ENCODE data around the gene PGGHG.
"Not testable (repeated sequence)": the region's sequence is repeated elsewhere in the genome, so short reads cannot be mapped to it uniquely, and the experiment has no call there.

The PGGHG gene

DNA sequence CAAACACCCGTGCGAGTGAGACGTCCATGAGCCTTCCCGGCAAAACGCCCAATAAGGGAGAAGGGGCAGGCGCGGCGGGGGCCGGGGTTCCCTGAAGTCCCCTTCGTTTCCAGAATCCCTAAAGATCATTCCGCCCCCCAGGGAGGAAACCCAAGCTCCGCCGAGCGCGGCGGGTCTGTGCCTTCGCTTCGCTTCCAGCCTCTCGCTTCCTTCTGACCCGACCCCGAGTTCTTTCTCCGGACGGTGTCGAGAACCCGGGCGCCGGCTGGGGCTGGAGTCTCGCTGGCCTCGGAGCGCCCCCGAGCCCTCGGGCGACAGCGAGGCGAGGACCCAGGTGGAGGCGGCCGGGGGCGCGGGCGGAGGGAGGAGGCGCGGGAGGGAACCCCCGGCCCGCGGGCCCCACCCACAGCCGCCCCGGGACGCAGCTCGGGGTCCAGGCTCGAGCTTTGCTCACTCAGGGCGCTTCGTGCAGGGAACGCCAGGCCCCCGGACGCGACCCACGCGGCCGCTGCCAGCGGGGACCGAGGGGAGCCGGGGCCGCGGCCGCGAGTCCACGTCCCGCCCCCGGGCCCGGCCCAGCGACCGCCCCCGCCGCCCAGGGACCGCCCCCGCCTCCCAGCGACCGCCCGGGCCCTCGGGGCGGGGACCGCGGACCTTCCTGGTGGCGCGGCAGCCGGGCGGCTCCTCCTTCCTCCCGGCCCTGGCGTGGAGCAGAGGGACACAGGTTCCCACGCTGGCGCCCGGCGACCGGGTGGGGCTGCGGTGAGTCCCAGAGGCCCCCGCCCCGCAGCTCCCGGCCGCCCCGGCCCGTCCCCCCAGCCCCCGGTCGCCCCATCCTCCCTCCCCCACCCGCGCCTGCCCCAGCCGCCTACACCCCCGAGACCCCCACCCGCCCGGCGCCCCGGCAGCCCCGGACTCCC is at the start of gene PGGHG:
PGGHG (plus strand) TSS at position 649 of the 920 bp plus-strand sequence. CDS start 691 bp downstream, outside the sequence.
- DNase-seq = peak; percentile 13

GRCh38 chr11:240315-240714 is 48.6 kb upstream of the PGGHG start:
- DNase-seq = no peak

GRCh38 chr11:241634-242033 is 47.3 kb upstream of the PGGHG start:
- no peak for DNase-seq

DNA sequence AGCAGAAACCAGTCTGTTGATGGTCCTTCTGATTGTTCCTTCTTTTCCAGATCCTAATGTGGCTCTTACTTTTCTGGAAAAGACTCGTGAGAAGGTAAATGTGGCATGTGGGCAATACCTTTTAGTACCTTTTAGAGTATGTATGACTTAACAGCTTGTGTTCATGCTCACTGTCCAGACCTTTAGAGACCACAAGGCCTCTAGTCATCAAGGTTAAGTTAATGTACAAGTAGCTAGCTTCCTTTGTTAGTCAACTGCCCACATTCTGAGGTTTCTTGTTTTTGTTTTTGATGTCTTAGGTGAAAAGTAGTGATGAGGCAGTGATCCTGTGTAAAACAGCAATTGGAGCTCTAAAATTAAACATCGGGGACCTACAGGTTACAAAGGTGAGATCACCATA is 44.5 kb upstream of the PGGHG start:
- no peak for DNase-seq

DNA sequence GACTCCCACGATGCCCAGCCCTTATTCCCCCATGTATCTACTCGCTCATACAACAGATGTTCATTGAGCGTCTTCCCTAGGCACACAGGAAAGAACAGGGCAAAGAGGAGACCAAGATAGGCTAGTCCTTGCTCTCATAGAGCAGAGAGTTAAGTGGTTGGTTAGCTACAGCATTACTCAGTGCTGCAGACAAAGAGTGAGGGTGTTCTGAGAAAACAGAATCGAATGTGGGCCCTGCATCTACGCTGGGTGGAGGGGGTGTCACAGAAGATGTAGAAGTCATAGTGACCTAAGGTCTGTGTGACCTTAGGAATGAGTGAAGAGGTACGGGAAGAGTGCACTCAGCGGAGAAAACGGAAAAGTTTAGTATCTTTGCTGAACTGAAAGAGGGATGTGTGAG is 39.9 kb upstream of the PGGHG start:
- no peak for DNase-seq

DNA sequence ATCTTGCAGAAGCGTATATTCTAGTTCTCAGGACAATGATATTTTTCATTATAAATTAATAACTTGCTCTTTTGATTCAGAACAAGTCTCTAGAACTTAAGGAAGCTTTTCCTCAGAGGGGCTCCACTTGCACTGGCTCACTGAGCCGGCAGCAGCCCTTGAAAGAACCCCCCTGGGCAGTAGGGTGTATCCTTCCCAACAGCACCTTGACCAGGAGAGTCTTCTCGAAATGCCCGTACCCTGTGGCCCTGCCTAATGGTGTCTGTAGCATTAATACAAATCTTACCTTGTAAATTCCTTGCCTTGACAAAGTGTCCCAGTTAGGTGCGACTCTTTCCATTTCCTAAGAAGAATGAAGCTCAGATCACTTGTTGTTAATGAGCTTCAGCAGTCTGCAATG is 38.7 kb upstream of the PGGHG start:
- DNase-seq = no peak

- peak; percentile 5 for DNase-seq
Observed at GRCh38 chr11:250740-251299, 38.1 kb upstream of the PGGHG start.

- DNase-seq = no peak
Observed at GRCh38 chr11:251550-251949, 37.4 kb upstream of the PGGHG start.

DNA sequence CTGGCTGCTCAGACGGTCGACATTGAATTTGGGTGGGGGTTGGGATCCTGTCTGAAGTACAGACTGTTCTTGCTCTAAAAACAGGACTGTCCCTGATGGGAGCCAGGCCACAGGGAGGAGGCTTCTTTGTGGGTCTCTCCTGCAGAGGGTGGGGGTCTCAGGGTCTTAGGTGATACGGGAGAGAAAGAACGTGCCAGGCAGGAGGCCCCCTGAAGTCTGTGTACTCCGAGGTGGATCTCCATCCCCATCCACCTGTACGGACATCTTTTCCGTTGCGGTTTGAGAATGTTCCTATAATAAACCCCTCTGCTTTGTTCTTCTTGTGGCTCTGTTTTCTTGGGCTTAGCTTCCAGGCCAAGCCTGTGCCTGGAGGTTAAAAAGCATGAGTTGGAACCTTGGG is 36.3 kb upstream of the PGGHG start:
- no peak for DNase-seq

DNA sequence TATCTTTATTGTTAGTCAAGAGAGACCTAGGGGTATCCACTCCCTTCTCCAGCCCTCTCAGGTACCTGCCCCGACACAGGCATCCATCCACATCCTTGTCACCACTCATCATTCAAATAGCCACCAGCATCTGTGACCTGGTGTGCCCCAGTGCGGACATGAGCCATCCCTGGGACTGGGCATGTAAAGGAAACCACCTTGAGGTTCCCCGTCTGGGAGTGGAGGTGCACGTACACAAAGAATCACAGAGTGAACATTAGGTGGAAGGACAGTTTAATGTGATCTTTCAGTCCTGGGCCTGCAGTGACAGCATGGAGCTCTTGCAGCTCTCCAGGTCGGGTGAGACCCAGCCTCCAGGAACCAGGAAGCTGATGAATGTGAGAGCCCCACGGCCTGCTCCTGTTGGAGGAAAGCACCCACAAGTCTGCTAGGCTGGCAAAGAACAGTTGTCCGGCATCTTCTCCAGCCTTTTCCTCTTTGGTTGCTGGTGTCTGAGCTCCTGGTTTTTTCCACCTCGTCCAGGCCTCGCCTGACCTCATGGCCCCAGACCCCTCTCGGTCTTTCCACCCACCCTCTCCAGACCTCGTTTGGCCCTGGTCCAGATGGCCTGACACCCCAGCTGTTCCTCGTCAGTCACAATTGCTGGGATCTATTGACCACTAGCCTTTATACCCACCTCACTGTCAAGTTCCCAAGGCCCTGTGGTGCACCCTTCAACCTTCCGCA is 35.6 kb upstream of the PGGHG start:
- DNase-seq = no peak

- no peak for DNase-seq
Observed at GRCh38 chr11:253886-254270, 35.0 kb upstream of the PGGHG start.

DNA sequence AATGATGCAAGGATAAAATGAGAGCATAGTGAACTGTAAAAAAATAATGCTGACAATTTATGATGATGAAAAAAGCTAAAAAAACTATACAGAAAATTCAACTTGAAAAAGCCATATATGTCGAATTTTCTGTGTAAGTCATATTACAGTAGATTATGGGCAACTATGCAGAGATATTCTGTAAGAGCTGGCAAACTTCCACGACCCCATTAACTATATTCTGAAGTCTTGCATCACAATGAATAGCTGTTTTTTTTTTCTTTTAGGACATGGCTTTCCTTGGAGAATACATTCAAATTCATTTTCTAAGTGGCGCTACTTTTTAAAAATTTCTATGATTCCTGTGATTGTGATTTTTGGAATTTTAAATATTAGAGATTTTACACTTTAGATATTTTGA is 33.8 kb upstream of the PGGHG start:
- no peak for DNase-seq

GRCh38 chr11:255816-256215 is 33.1 kb upstream of the PGGHG start:
- no peak for DNase-seq

DNA sequence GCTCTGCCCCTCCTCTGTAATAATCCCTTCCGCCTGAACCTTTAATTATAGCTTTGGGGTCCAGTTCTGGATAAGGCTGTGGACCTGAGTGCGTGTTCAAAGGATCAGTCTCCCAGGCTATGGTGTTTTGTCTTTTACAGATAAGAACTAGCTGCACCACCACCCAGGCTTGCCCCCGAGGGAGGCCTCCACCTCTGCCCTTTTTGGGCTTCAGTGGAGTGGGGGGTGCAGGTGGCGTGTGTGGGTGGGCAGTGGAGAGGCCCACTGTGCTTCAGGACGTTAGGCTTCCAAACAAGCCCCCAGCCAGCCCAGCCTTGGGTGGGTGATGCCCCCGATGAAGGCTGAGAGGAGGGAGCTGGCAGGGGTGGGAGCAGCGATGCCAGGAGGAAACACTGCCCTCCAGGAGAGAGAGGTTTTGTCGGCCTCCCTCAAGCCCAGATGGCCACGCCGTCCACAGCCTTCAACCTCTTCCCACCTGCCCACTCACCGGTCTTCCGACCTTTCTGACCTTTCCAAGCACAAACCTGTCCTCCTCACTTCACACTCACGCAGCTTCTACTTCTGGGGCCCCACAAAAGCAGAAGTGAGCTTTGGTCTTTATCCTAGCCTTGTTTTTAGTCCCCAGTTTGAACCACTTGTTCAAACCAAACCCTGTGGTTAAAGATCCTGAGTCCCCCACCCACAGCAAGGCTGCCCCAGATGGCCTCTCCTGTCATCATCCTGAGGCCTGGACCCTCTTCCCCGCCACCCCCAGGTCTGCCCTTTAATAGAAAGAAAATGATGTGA is 31.8 kb upstream of the PGGHG start:
- DNase-seq = no peak

- DNase-seq = no peak
Observed at GRCh38 chr11:257766-258493, 31.0 kb upstream of the PGGHG start.

DNA sequence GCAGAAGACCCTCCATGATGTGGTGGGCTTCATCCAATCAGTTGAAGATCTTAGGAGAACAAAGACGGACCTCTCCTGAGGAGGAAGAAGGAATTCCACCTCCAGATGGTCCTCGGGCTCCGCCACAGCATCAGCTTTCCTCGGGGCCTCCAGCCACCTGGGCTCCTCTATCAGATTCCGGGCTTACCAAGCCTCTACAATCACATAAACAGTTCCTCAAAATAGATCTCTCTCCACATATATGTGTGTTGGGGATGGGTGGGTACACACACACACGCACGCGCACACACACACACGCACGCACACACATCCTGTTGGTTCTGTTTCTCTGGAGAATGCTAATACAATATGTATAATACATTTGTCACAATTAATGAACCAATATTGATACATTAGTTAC is 29.5 kb upstream of the PGGHG start:
- no peak for DNase-seq

DNA sequence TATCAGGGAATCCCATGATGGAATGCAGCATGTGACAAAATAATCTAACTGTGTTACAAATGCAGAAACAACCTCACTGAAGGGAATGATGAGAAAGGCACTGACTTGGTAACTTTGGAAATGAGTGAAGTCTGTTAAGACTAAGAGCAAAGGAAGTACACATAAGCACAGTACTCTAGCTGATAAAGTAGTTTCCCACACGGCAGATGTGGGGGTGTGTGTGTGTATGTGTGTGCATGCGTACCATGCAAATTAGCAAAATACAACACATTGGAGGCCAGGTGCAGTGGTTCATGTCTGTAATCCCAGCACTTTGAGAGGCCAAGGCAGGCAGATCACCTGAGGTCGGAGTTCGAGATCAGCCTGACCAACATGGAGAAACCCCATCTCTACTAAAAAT is 27.3 kb upstream of the PGGHG start:
- no peak for DNase-seq

DNA sequence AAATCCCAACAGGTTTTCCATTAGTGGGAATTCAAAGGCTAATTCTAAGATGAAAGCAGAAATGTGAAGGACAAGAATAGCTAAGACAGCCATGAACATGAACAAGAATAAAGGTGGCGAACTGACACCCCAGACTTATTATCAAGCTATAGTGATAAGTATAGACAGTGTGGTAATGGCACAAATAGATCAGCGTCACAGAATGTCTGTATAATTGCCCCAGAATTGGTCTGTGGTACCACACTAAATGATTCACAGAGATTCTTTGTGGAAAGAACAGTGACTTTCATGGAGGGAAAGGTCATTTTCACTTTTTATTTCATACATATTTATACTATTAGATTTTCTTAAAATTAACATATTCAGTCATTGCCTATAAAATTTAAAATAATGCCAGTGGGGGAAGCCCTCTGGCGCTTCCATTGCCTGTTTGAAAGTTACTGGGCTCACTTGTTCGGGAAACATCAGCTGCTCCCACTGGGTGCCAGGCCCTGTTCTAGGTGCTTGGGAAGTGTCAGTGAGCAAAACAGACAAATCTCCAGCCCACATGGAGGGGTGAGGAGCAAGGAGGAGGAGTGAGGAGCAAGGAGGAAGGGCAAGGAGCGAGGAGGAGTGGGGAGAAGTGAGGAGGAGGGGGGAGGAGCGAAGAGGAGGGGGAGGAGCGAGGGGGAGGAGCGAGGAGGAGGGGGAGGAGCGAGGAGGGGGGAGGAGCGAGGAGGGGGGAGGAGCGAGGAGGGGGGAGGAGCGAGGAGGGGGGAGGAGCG is 22.1 kb upstream of the PGGHG start:
- DNase-seq = no peak

GRCh38 chr11:267491-267994 is 21.4 kb upstream of the PGGHG start:
- no peak for DNase-seq

GRCh38 chr11:268716-269145 is 20.2 kb upstream of the PGGHG start:
- DNase-seq = not testable (repeated sequence)

DNA sequence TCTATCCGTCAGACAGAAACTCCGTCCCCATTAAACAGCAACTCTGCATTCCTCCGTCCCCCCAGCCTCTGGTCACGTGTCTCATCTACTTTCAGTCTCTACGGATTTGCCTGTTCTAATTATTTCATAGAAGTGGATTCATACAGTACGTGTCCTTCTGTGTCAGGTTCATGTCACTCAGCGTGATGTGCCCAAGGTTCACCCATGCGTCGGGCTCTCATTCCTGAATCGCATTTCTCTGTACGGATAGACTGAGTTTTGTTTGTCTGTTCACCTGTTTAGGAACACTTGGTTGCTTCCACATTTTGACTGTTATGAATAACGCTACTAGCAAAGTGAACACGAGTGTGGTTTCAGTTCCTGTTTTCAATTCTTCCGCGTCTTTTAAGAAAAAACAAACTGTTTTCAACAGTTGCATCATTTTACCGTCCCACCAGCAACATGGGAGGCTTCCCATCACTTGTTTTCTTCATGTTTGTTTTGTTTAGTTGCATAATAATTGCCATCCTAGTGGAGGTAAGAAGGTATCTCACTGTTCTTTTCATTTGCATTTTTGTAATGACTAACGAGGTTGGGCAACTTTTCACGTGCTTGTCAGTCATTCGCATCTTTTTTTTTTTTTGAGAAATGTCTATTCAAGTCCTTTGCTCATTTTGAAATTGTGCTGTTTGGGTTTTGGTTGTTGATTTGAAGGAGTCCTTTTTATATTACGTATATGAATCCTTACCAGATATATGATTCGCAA is 19.6 kb upstream of the PGGHG start:
- DNase-seq = no peak

Measured in NCI-H748 treated with DMSO at 0.1 percent for 48 hours (cell line).